DMS53 treated with DMSO at 0.1 percent for 48 hours (cell line): Measurements from ENCODE around the gene TUBGCP2.

Source experiments
- DNase-seq: peaks from one replicate; lab custom pipeline; 2025; ENCODE audit not compliant: unreplicated experiment; lab: John Stamatoyannopoulos, UW

The TUBGCP2 gene

GRCh38 chr10:133280391-133281059, 28.1 kb downstream of the TUBGCP2 start:
- no peak for DNase-seq

- DNase-seq = no peak
Observed at GRCh38 chr10:133279326-133280226, 29.1 kb downstream of the TUBGCP2 start.

- no peak for DNase-seq
Observed at GRCh38 chr10:133278577-133279265, 30.0 kb downstream of the TUBGCP2 start.

- no peak for DNase-seq
Observed at GRCh38 chr10:133277993-133278576, 30.6 kb downstream of the TUBGCP2 start.

- no peak for DNase-seq
Observed at GRCh38 chr10:133277277-133277992, 31.2 kb downstream of the TUBGCP2 start.

- no peak for DNase-seq
Observed at GRCh38 chr10:133276435-133277201, 32.1 kb downstream of the TUBGCP2 start, which contains the start of gene ADAM8. Gene ADAM8 (minus strand): TSS chr10:133276868. CDS start chr10:133276817, 51 bp downstream.

- no peak for DNase-seq
Observed at GRCh38 chr10:133276100-133276434, 32.6 kb downstream of the TUBGCP2 start.

GRCh38 chr10:133275684-133276092, 33.0 kb downstream of the TUBGCP2 start:
- DNase-seq = no peak

- DNase-seq = no peak
Observed at GRCh38 chr10:133274751-133275683, 33.7 kb downstream of the TUBGCP2 start.

GRCh38 chr10:133273534-133274143, 35.0 kb downstream of the TUBGCP2 start:
- DNase-seq = no peak

- DNase-seq = no peak
Observed at GRCh38 chr10:133272964-133273420, 35.7 kb downstream of the TUBGCP2 start.

GRCh38 chr10:133272301-133272963, 36.2 kb downstream of the TUBGCP2 start:
- DNase-seq = no peak

- DNase-seq = no peak
Observed at GRCh38 chr10:133271521-133272300, 37.0 kb downstream of the TUBGCP2 start.

- no peak for DNase-seq
Observed at GRCh38 chr10:133270773-133271297, 37.8 kb downstream of the TUBGCP2 start.

GRCh38 chr10:133270204-133270603, 38.5 kb downstream of the TUBGCP2 start:
- DNase-seq = no peak

- DNase-seq = no peak
Observed at GRCh38 chr10:133269367-133269766, 39.3 kb downstream of the TUBGCP2 start.

GRCh38 chr10:133268532-133268931, 40.1 kb downstream of the TUBGCP2 start:
- DNase-seq = no peak
